SK-N-MC (cell line): Measurements from ENCODE around the gene NTNG1.

Experiments used
- DNase-seq: peaks from one replicate; pipeline ENCODE4 v3.0.0-alpha.2; 2011; ENCODE audit warnings: low read depth, low spot score
- H3K27ac ChIP-seq: fragments of 200-600 bp; sonication (generic); 2 replicates; pipeline ENCODE4 v1.5.1; 2016; ENCODE audit warnings: mixed run types
- H3K36me3 ChIP-seq: fragments of 200-600 bp; sonication (generic); 2 replicates; pipeline ENCODE4 v1.6.1; 2017; ENCODE audit warnings: antibody characterized with exemption, low read length, mixed read lengths; ENCODE audit not compliant: insufficient read depth
- H3K4me3 ChIP-seq: fragments of 200-600 bp; sonication (generic); 2 replicates; pipeline ENCODE4 v1.5.1; 2016
- H3K9ac ChIP-seq: fragments of 200-600 bp; sonication (generic); 2 replicates; pipeline ENCODE4 v1.8.0; 2017; ENCODE audit warnings: mixed run types, mixed read lengths; ENCODE audit not compliant: insufficient read length
- H3K9me3 ChIP-seq: fragments of 200-600 bp; sonication (generic); 2 replicates; pipeline ENCODE4 v1.6.1; 2017; ENCODE audit warnings: low read depth, mild to moderate bottlenecking, antibody characterized with exemption, low read length, moderate library complexity, mixed read lengths
- EZH2 ChIP-seq: fragments of 200-600 bp; sonication (generic); IDR thresholded peaks from one replicate; pipeline ENCODE4 v1.6.1; 2017; ENCODE audit warnings: antibody characterized with exemption
- FOXP2 ChIP-seq: optimal IDR thresholded peaks from 2 replicates; pipeline ENCODE3; 2011; ENCODE audit warnings: mild to moderate bottlenecking, moderate library complexity; ENCODE audit not compliant: insufficient read depth; ENCODE audit errors: extremely low read length, control extremely low read depth
- POLR2AphosphoS5 ChIP-seq: IDR thresholded peaks from 2 replicates; pipeline ENCODE4 v1.6.1; 2012; ENCODE audit warnings: mild to moderate bottlenecking, low read depth, low read length, borderline replicate concordance

The NTNG1 gene

DNA sequence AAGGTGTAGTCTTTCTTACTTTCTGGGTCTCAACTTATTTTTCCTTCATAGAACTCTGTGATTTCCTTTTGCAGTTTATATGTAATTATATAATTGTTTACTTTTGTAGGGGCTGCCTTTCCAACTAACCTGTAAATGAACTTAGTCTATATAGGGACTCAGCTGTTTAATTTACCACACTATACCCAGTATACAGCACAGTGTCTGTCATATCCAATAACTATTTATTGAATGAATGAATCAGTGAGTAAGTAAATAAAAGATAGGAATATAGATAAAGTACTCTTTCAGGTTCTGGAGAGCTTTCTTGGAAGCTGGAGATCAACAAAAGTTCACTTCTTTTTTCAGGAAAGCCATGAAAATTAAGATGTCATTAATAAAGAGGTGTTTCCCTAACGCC lies 174.8 kb downstream of the NTNG1 start:
- TF ChIP-seq POLR2AphosphoS5 (no peak), EZH2 (no peak), FOXP2 (no peak)
- H3K9ac ChIP-seq = no peak overlapping the region
- H3K9me3 ChIP-seq = no peaks in the 10 kb centered on the region
- no peaks in the 10 kb centered on the region for H3K36me3 ChIP-seq
- no peak overlapping the region for H3K4me3 ChIP-seq
- DNase-seq = no peak
- no peak overlapping the region for H3K27ac ChIP-seq

DNA sequence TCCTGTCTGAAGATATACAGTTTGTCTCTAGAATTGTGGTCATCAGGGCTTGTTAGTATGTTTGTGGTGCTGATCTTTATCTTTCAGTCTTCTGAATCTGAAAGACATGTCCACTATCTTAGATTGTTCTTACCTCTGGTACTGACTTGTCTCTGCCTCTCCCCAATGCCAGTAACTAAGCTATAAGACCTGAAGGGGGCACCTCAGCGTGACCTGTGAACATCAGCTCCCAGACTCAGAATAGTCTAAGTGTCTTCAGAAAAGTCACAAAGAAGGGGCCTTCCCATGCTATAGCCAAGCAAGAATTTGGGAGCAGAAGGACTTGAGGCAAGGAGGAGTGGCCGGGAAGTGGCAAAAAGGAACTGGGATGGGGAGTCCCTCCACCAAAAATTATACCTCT lies 178.1 kb downstream of the NTNG1 start:
- no peak overlapping the region for H3K9ac ChIP-seq
- H3K27ac ChIP-seq = no peak overlapping the region
- TF ChIP-seq EZH2 (no peak), POLR2AphosphoS5 (no peak), FOXP2 (no peak)
- no peak for DNase-seq
- H3K4me3 ChIP-seq = no peak overlapping the region
- H3K36me3 ChIP-seq = no peaks in the 10 kb centered on the region
- H3K9me3 ChIP-seq = no peaks in the 10 kb centered on the region

DNA sequence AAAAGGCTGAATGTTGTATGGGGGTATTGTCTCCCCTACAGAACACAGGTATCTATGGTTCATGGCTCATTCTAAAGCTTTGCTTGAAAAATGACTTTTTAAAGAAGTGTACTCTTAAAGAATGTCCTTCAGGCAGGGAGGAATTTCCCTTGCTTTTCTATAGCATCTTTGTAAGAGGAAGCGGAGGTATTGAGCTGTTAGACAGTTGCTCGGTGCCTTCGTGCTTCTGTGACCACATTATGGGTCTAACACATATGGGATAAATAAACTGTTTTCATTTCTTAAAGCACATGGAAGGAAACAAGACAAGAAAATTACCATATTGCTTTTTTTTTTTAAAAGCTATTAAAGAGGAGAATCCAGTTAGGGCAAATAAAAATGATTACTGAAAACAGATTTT lies 182.9 kb downstream of the NTNG1 start:
- no peaks in the 10 kb centered on the region for H3K9me3 ChIP-seq
- peak overlapping the region; percentile 29; the same call in 1 of the 2 replicates for H3K4me3 ChIP-seq
- DNase-seq = peak; percentile 44
- no peak overlapping the region for H3K9ac ChIP-seq
- no peak overlapping the region; the same call in 1 of the 2 replicates for H3K27ac ChIP-seq
- peak; percentile 37 for TF ChIP-seq FOXP2
- TF ChIP-seq EZH2 = no peak
- peaks cover 9% of the 10 kb centered on the region for H3K36me3 ChIP-seq

DNA sequence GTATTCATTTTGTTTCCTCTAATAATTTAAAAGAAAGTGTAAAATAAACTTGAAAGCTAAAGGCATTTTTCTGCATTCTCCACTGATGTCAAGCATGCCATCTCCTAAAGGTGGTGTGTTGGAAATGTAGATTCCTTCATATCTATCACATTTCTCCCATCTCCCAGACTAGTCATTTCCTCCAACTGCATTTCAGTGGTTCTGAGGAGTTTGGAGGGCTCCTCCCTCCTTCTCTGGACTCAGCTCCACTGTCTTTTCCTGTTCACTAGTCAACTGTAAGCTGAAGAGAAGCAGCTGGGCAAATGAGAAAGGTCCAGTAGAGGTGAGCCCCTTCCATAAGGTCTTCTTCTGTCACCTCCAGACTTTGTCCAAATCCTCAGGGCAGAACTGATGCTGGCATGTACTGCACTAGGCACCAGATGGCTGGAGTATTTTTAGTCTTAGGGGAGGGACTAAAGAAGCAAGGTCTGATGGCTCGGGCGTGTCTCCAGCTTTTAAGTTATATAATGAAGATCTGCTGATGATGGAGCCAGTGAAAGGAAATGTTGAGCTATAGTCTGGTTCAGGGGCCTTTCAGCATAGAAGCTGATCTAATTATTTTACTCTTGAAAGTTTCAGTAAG lies 186.1 kb downstream of the NTNG1 start:
- H3K4me3 ChIP-seq = no peak overlapping the region
- H3K27ac ChIP-seq = no peak overlapping the region
- no peaks in the 10 kb centered on the region for H3K9me3 ChIP-seq
- no peak for DNase-seq
- TF ChIP-seq EZH2 (no peak), POLR2AphosphoS5 (no peak), FOXP2 (no peak)
- peaks cover 14% of the 10 kb centered on the region for H3K36me3 ChIP-seq
- H3K9ac ChIP-seq = no peak overlapping the region

DNA sequence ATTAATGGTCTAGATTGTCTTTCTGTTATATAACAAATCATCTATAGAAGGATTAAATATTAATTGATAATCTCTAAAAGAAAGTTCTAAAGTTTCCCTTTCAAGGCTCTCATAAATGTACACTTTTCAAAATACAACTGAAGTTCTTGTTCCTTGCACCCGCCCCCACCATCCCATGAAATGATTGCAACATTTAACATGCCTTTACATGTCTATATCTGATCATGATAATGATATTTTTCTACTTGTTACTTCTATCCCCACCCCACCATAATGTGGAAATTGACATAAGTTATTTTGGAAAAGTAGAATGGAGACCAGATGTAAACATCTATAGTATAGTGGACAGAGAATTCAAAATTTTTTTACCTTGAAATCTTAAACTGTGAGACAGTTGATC lies 186.6 kb downstream of the NTNG1 start:
- TF ChIP-seq EZH2 (no peak), FOXP2 (no peak), POLR2AphosphoS5 (no peak)
- H3K36me3 ChIP-seq = peaks cover 14% of the 10 kb centered on the region
- no peaks in the 10 kb centered on the region for H3K9me3 ChIP-seq
- no peak for DNase-seq
- no peak overlapping the region for H3K27ac ChIP-seq
- no peak overlapping the region for H3K9ac ChIP-seq
- no peak overlapping the region for H3K4me3 ChIP-seq

DNA sequence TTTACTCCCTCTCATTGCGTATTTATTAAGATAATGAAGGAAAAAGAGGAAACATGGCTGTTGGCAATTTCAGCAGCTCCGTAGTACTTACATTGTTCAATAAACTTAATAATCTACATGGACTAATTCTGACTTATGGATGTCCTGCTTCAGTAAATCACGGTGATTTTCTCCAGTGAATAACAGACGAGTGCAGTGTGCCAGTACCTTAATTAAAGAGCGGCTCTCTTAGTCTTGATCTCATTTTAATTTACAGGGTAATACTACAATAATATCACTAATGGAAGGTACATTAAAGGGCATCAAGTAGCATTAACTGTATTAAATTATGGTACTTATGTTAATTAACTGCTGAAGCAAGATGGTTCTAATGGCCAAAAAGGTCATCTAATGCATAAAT lies 187.2 kb downstream of the NTNG1 start:
- DNase-seq = no peak
- Histone ChIP-seq H3K36me3 (peaks cover 14% of the 10 kb centered on the region), H3K9me3 (no peaks in the 10 kb centered on the region), H3K27ac (no peak overlapping the region), H3K4me3 (no peak overlapping the region), H3K9ac (no peak overlapping the region)
- TF ChIP-seq FOXP2 = no peak
- TF ChIP-seq EZH2 = no peak
- TF ChIP-seq POLR2AphosphoS5 = no peak

DNA sequence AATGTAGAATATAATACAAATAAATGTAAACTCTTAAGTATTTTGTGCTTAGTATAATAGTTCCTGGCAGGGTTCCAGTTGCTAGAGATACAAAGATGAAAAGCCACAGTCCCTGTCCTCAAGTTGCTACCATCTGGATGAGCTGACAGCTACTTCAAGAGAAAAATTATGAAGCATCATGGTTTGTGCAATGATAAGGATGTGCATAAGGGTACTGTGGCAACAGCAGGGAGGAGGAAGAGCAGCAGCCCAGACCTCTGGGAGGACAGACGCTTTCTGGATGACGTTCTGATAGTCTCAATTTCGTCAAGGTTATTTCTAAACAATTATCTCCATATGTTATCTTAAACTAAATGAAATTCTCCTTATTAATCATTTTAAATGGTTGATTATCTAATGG lies 198.9 kb downstream of the NTNG1 start:
- no peak for DNase-seq
- no peak overlapping the region for H3K4me3 ChIP-seq
- TF ChIP-seq FOXP2 (no peak), POLR2AphosphoS5 (no peak), EZH2 (no peak)
- no peak overlapping the region for H3K27ac ChIP-seq
- H3K9ac ChIP-seq = no peak overlapping the region
- peaks cover 8% of the 10 kb centered on the region; the same call in 1 of the 2 replicates for H3K36me3 ChIP-seq
- H3K9me3 ChIP-seq = no peaks in the 10 kb centered on the region

DNA sequence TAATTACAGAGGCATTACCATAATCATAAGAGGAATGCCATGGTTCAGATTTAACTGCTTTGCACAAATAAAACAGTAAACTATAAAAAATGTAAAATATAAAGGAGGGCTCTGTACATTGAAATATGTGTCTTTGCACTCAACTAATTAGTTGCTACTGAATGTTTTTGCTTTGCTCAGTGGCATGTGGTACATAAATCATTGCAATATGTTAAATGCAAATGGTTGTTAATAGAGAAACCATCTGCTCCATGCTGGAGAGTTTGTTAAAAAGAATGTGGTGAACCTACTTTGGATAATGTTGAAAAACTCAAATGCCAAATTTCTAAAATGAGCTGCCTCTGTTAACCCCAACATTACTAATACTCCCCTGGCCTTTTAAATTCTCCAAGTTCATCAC lies 201.5 kb downstream of the NTNG1 start:
- TF ChIP-seq FOXP2 (no peak), EZH2 (no peak), POLR2AphosphoS5 (no peak)
- Histone ChIP-seq H3K9ac (no peak overlapping the region), H3K27ac (peak overlapping the region; percentile 78; the same call in 1 of the 2 replicates), H3K4me3 (peak overlapping the region; percentile 31; the same call in 1 of the 2 replicates), H3K36me3 (no peaks in the 10 kb centered on the region), H3K9me3 (no peaks in the 10 kb centered on the region)
- peak; percentile 34 for DNase-seq

DNA sequence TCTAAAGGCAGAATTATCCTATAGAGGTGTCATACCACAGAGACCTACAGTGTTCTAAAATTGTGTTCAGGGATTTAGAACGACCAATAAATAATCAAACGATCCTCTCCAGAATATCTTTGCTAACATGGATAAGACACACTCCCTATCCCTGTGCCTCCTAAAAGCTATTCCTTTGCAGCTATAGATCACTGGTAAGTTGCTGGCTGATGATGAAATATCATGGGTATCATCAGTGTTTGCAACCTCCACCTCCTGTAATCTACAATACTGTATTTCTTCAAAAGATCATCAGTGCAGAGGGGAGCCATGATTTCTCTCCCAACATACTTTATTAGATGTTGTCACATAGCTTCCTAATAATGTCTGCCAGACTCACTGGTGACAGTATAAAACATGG lies 201.9 kb downstream of the NTNG1 start:
- DNase-seq = no peak
- TF ChIP-seq EZH2 = no peak
- no peak for TF ChIP-seq POLR2AphosphoS5
- no peak for TF ChIP-seq FOXP2
- peak overlapping the region; percentile 31; the same call in 1 of the 2 replicates for H3K4me3 ChIP-seq
- H3K27ac ChIP-seq = peak overlapping the region; percentile 78; the same call in 1 of the 2 replicates
- H3K9me3 ChIP-seq = no peaks in the 10 kb centered on the region
- H3K36me3 ChIP-seq = no peaks in the 10 kb centered on the region
- H3K9ac ChIP-seq = no peak overlapping the region
